Breast epithelium (tissue), 4 donors: ENCODE measurements around the gene BCL7A. TPM values are rescaled to one million over a fixed set of nuclear protein-coding genes. Genes with fewer than 3 reads are reported as not detected.
"Not testable (repeated sequence)": the region's sequence is repeated elsewhere in the genome, so short reads cannot be mapped to it uniquely, and the experiment has no call there.

Experiments used
- DNase-seq, 2 donors: peaks; one replicate each; pipeline ENCODE4 v3.0.0-alpha.2; 2019; ENCODE audit warnings: low spot score in 2 of 2
- H3K27ac ChIP-seq, 2 donors: fragments of 200-600 bp; sonication (generic) in 1 of 2; one replicate each; pipeline ENCODE4 v1.5.1; 2016 to 2019; ENCODE audit warnings: mild to moderate bottlenecking in 1 of 2
- H3K27me3 ChIP-seq, 2 donors: fragments of 200-600 bp; sonication (generic) in 1 of 2; one replicate each; pipeline versions ENCODE4 v1.5.1 to v1.6.0; 2017 to 2019; ENCODE audit warnings: control low read depth in 1 of 2, mild to moderate bottlenecking in 1 of 2
- H3K36me3 ChIP-seq: fragments of 200-600 bp; one replicate; pipeline ENCODE4 v1.5.1; 2019
- H3K4me1 ChIP-seq, 2 donors: fragments of 200-600 bp; sonication (generic); one replicate each; pipeline ENCODE4 v1.5.1; 2016 to 2019; ENCODE audit warnings: control low read depth in 1 of 2
- H3K4me3 ChIP-seq, 3 donors: fragments of 200-600 bp; sonication (generic); 1 replicate in 2 of 3; 2 replicates in 1 of 3; pipeline ENCODE4 v1.5.1; 2016 to 2019; ENCODE audit warnings: mild to moderate bottlenecking in 3 of 3, moderate library complexity in 2 of 3
- H3K9me3 ChIP-seq, 2 donors: fragments of 200-600 bp; sonication (generic) in 1 of 2; one replicate each; pipeline ENCODE4 v1.5.1; 2016 to 2019; ENCODE audit warnings: control low read depth in 1 of 2
- POLR2A ChIP-seq: fragments of 450-650 bp; IDR thresholded peaks from one replicate; pipeline ENCODE4 v1.6.1; 2016; ENCODE audit warnings: antibody characterized with exemption, mild to moderate bottlenecking, moderate library complexity
- POLR2AphosphoS5 ChIP-seq, 3 donors: sonication (generic); formaldehyde crosslinking; IDR thresholded peaks; one replicate each; pipeline ENCODE4 v1.6.1; 2017; ENCODE audit warnings: antibody characterized with exemption in 3 of 3
- intact Hi-C: fragments of 100-400 bp; cut with DNase I; formaldehyde crosslinking; loops from one replicate; pipeline ENCODE4 v1.15.1; 2023; ENCODE audit warnings: low total_unique reads
- total RNA-seq, 3 donors: library from RNA; depleted of rRNA; stranded (reverse); fragments of >200 nt; gene quantifications; one replicate each; pipeline ENCODE4 v1.1.0, GENCODE V29; 2016
- TF ChIP-seq, protein P1 (sequence below), 3 donors: fragments of 450-650 bp; IDR thresholded peaks; one replicate each; pipeline ENCODE4 v1.5.1; 2016 to 2017; ENCODE audit warnings: antibody characterized with exemption in 3 of 3, mild to moderate bottlenecking in 3 of 3, moderate library complexity in 3 of 3

BCL7A gene
- total RNA-seq, 3 donors from 2014 or later: 6.2 to 13.5 (median 8.8) TPM

DNA sequence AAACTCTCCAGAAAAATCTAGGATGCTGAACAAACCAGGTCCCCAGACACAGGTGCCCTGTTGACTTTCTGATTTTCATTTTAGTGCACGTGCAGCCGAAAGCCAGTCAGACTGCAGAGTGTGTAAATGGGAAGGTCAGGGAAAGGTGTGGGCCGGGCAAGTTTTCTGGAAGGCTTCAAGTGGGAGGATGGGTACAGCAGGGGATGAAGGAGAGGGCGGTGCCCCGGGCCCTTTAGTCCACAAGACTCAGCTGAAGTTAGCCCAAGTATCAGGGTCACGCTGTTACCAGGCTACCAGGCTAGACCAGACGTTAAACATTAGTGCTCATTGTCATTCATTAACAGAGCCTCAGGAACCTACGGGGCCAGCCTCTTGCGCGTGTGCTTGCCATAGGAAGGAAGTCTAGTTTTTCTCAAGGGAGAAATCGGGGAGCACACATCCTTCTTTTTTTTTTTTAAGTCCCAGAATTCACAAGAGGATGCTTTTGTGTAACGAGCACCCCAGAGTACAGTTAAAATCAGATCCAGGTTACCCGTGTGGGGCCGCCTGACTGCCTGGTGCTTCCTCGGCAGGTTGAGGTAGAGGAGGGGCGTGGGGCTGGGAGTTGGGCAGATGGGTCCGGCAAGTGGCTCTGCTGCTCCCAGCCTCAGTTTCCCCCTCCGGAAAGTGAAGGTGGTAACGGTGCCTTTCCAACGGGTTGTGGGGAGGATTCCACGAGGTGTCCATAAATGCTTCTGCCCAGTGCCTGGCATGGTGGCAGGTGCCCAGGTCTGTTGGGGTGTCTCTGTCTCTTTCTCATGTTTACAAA is 19.1 kb downstream of the BCL7A start:
- no peaks in the 10 kb centered on the region for H3K27me3 ChIP-seq
- DNase-seq: no peak
- no peak overlapping the region for H3K27ac ChIP-seq
- intact Hi-C loops: no loop called here
- H3K4me3 ChIP-seq: no peak overlapping the region
- no peaks in the 10 kb centered on the region for H3K36me3 ChIP-seq
- H3K4me1 ChIP-seq: peaks cover 0 to 4% of the 10 kb centered on the region in 2 donors
- TF ChIP-seq POLR2AphosphoS5 (IDR thresholded peaks at IDR 0.05) (no peak), POLR2A (no peak)
- TF ChIP-seq, protein P1, sequence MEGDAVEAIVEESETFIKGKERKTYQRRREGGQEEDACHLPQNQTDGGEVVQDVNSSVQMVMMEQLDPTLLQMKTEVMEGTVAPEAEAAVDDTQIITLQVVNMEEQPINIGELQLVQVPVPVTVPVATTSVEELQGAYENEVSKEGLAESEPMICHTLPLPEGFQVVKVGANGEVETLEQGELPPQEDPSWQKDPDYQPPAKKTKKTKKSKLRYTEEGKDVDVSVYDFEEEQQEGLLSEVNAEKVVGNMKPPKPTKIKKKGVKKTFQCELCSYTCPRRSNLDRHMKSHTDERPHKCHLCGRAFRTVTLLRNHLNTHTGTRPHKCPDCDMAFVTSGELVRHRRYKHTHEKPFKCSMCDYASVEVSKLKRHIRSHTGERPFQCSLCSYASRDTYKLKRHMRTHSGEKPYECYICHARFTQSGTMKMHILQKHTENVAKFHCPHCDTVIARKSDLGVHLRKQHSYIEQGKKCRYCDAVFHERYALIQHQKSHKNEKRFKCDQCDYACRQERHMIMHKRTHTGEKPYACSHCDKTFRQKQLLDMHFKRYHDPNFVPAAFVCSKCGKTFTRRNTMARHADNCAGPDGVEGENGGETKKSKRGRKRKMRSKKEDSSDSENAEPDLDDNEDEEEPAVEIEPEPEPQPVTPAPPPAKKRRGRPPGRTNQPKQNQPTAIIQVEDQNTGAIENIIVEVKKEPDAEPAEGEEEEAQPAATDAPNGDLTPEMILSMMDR (IDR thresholded peaks at IDR 0.05): no peak
- no peaks in the 10 kb centered on the region for H3K9me3 ChIP-seq

DNA sequence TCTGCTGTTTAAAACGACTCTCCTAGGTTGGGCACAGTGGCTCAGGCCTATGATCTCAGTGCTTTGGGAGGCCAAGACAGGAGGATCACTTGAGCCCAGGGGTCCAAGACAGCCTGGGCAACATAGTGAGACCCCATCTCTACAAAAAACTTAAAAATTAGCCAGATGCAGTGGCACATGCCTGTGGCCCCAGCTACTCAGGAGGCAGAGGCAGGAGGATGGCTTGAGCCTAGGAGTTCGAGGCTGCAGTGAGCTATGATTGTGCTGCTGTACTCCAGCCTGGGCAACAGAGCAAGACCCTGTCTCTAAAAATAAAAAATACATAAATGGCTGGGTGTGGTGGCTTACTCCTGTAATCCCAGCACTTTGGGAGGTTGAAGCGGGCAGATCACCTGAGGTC is 19.8 kb downstream of the BCL7A start:
- intact Hi-C loops, DNase-seq, H3K27ac ChIP-seq, H3K9me3 ChIP-seq, H3K4me1 ChIP-seq, H3K4me3 ChIP-seq, H3K27me3 ChIP-seq, H3K36me3 ChIP-seq: not testable (repeated sequence)

DNA sequence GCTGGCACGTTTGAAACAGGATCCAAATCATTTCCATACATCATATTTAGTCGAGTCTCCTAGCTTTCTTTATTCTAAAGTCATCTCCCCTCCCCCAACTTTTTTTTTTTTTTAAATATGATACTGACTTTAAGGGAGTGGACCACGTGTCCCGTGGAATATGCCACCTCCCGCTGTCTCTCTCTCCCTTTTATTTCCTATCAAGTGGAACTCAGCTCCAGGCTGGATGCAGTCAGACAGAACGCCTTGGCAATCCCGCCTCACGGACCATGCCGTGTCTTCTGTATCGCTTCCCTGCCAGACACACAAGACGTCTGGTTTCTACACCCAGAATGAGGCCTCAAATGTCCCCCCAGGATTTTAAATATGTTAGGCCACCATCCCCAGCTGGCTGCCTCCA is 21.2 kb downstream of the BCL7A start:
- Histone ChIP-seq H3K27ac (no peak overlapping the region), H3K9me3 (no peaks in the 10 kb centered on the region), H3K4me1 (no peaks in the 10 kb centered on the region), H3K27me3 (no peaks in the 10 kb centered on the region), H3K36me3 (no peaks in the 10 kb centered on the region), H3K4me3 (no peak overlapping the region)
- no peak for DNase-seq
- TF ChIP-seq POLR2A: no peak
- TF ChIP-seq POLR2AphosphoS5 (IDR thresholded peaks at IDR 0.05): no peak
- TF ChIP-seq, protein P1 (IDR thresholded peaks at IDR 0.05): no peak
- intact Hi-C loops: no loop called here

DNA sequence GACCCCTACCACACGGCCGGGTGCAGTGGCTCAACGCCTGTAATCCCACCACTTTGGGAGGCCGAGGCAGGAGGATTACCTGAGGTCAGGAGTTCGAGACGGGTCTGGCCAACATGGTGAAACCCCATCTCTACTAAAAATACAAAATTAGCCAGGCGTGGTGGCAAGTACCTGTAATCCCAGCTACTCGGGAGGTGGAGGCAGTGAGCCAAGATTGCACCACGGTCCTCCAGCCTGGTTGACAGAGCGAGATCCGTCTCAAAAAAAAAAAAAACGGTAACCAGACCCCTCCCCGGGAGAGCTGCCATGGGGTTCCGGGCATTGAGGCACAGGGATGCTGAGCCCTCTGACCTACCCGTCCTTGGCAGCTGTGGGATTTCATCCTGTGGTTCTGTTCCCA is 21.8 kb downstream of the BCL7A start:
- Histone ChIP-seq H3K9me3 (no peaks in the 10 kb centered on the region), H3K4me1 (no peaks in the 10 kb centered on the region), H3K4me3 (no peak overlapping the region), H3K27me3 (no peaks in the 10 kb centered on the region), H3K36me3 (no peaks in the 10 kb centered on the region), H3K27ac (no peak overlapping the region)
- no peak for DNase-seq
- TF ChIP-seq POLR2A: no peak
- TF ChIP-seq POLR2AphosphoS5 (IDR thresholded peaks at IDR 0.05): no peak
- TF ChIP-seq, protein P1 (IDR thresholded peaks at IDR 0.05): no peak
- intact Hi-C loops: no loop called here

DNA sequence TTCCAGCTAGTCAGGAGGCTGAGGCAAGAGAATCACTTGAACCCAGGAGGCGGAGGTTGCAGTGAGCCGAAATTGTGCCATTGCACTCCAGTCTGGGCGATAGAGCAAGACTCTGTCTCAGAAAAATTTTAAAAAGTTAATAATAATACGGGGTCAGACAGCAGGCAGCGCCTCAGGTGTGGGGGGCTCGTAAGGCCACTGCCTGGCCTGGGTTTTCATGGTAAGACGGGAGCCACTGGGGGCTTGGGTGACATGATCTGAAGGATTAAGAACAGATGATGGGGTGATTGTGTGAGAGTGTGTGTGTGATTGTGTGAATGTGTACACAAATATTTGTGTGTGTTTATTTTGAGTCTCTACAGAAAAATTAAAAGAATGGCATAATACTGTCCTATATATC is 23.6 kb downstream of the BCL7A start:
- no peak overlapping the region for H3K4me3 ChIP-seq
- no peaks in the 10 kb centered on the region for H3K36me3 ChIP-seq
- no peaks in the 10 kb centered on the region for H3K4me1 ChIP-seq
- no peak overlapping the region for H3K27ac ChIP-seq
- no peaks in the 10 kb centered on the region for H3K27me3 ChIP-seq
- H3K9me3 ChIP-seq: no peaks in the 10 kb centered on the region
- no peak for TF ChIP-seq POLR2AphosphoS5 (IDR thresholded peaks at IDR 0.05)
- TF ChIP-seq, protein P1 (IDR thresholded peaks at IDR 0.05): no peak
- TF ChIP-seq POLR2A: no peak
- no peak for DNase-seq
- intact Hi-C loops: no loop called here
